Articular chondrocyte of knee joint (primary cell): ENCODE data around the gene AAMP. TPM values are rescaled to one million over a fixed set of nuclear protein-coding genes. Genes with fewer than 3 reads are reported as not detected.

Source experiments
- total RNA-seq: library from RNA; depleted of rRNA; stranded (reverse); fragments of >200 nt; gene quantifications from 2 replicates; pipeline ENCODE4 v1.2.3, GENCODE V29; 2012

Gene AAMP
- total RNA-seq: 77.2 and 77.5 TPM in 2 replicates

GRCh38 chr2:218269900-218270720 lies at the start of gene AAMP, which contains the start of gene PNKD:
Gene AAMP (minus strand): TSS chr2:218270137. CDS start chr2:218270086, 51 bp downstream.
Gene PNKD (plus strand): TSS chr2:218270519. CDS start chr2:218270536, 17 bp downstream.

GRCh38 chr2:218292048-218293014 lies 22.4 kb upstream of the AAMP start, which contains the start of gene TMBIM1:
Gene TMBIM1 (minus strand): TSS chr2:218292503. CDS start chr2:218282141, 10,362 bp downstream.

GRCh38 chr2:218260742-218261422 lies 9.1 kb downstream of the AAMP start, which contains the start of gene GPBAR1:
Gene GPBAR1 (plus strand): TSS chr2:218261015. CDS start chr2:218262725, 1,710 bp downstream.

GRCh38 chr2:218216674-218217359 lies 53.1 kb downstream of the AAMP start, which contains the start of gene ARPC2:
Gene ARPC2 (plus strand): TSS chr2:218217189. CDS start chr2:218217471, 282 bp downstream.

Other genes starting within 250 kb of the AAMP start
- gene RUFY4, start 200.9 kb downstream of the AAMP start, total RNA-seq: not detected in 2 replicates
- gene CXCR2, start 144.1 kb downstream of the AAMP start, total RNA-seq: not detected in 2 replicates
- gene CXCR1, start 103.2 kb downstream of the AAMP start, total RNA-seq: not detected in 2 replicates
- 305 and 318 TPM in 2 replicates for gene ARPC2, start 52.9 kb downstream of the AAMP start, total RNA-seq
- gene GPBAR1, start 9.1 kb downstream of the AAMP start, total RNA-seq: 0.11 and 0.26 TPM in 2 replicates
- 18.7 and 19.5 TPM in 2 replicates for gene PNKD, start 382 bp upstream of the AAMP start, total RNA-seq
- 230 and 339 TPM in 2 replicates for gene TMBIM1, start 22.4 kb upstream of the AAMP start, total RNA-seq
- 0.26 TPM in 1 of 2 replicates, not detected in the other for gene CATIP, start 86.7 kb upstream of the AAMP start, total RNA-seq
- 0.32 and 1.3 TPM in 2 replicates for gene SLC11A1, start 112.1 kb upstream of the AAMP start, total RNA-seq
- gene CTDSP1, start 129.7 kb upstream of the AAMP start, total RNA-seq: 59.2 and 69.6 TPM in 2 replicates
- under 0.01 TPM in 2 replicates for gene VIL1, start 149.0 kb upstream of the AAMP start, total RNA-seq